Measurements from ENCODE around the gene CLK1. TPM values are rescaled to one million over a fixed set of nuclear protein-coding genes. Genes with fewer than 3 reads are reported as not detected.

The CLK1 gene
- total and polyA plus RNA-seq, 2 of the 13 experiments (the other 11 are each of a cell fraction or from before 2014, with no cell fraction given) = 66.6 to 101 TPM

Small RNAs within 50 kb of the gene (small RNA-seq; reads per million reads assigned to genes)
- gene RF00019 (ENCODE audit: insufficient read depth in 2 of 3, insufficient read length in 3 of 3, low read depth in 2 of 3, low replicate concordance in 1 of 3) (0 reads per million in 3 experiments), gene RNA5SP115 (ENCODE audit: insufficient read depth in 2 of 3, insufficient read length in 3 of 3, low read depth in 2 of 3, low replicate concordance in 1 of 3) (0 to 0.97 (median 0) reads per million in 3 experiments), gene RNU6-312P (ENCODE audit: insufficient read depth in 2 of 3, insufficient read length in 3 of 3, low read depth in 2 of 3, low replicate concordance in 1 of 3) (0 reads per million in 3 experiments), gene RNU6-31P (ENCODE audit: insufficient read depth in 2 of 3, insufficient read length in 3 of 3, low read depth in 2 of 3, low replicate concordance in 1 of 3) (0 reads per million in 3 experiments), gene RNU6-762P (ENCODE audit: insufficient read depth in 2 of 3, insufficient read length in 3 of 3, low read depth in 2 of 3, low replicate concordance in 1 of 3) (0 reads per million in 3 experiments)

Other genes starting within 250 kb of the CLK1 start
- gene BZW1, start 52.7 kb downstream of the CLK1 start, total RNA-seq (2016; rRNA removed; fragmentation: Illumina TruSeq; extraction: Trizol) = 384 and 709 TPM in 2 replicates
- 102 and 106 TPM in 2 replicates for gene BZW1, start 52.7 kb downstream of the CLK1 start, polyA plus RNA-seq (2011; rRNA removed)
- gene PPIL3, start 24.4 kb upstream of the CLK1 start, total RNA-seq (2016; rRNA removed; fragmentation: Illumina TruSeq; extraction: Trizol) = 98.7 and 126 TPM in 2 replicates
- gene PPIL3, start 24.4 kb upstream of the CLK1 start, polyA plus RNA-seq (2011; rRNA removed) = 81.8 and 107 TPM in 2 replicates
- 67.9 and 98.5 TPM in 2 replicates for gene NIF3L1, start 24.7 kb upstream of the CLK1 start, total RNA-seq (2016; rRNA removed; fragmentation: Illumina TruSeq; extraction: Trizol)
- 55.1 and 75.2 TPM in 2 replicates for gene NIF3L1, start 24.7 kb upstream of the CLK1 start, polyA plus RNA-seq (2011; rRNA removed)
- gene ORC2, start 99.0 kb upstream of the CLK1 start, total RNA-seq (2016; rRNA removed; fragmentation: Illumina TruSeq; extraction: Trizol) = 58.3 and 73.5 TPM in 2 replicates
- gene ORC2, start 99.0 kb upstream of the CLK1 start, polyA plus RNA-seq (2011; rRNA removed) = 17.8 and 19.3 TPM in 2 replicates
- 13.9 and 21.5 TPM in 2 replicates for gene HYCC2, start 207.0 kb upstream of the CLK1 start, total RNA-seq (2016; rRNA removed; fragmentation: Illumina TruSeq; extraction: Trizol)
- gene HYCC2, start 207.0 kb upstream of the CLK1 start, polyA plus RNA-seq (2011; rRNA removed) = 4.2 and 4.7 TPM in 2 replicates
- 159 and 209 TPM in 2 replicates for gene NDUFB3, start 207.3 kb upstream of the CLK1 start, total RNA-seq (2016; rRNA removed; fragmentation: Illumina TruSeq; extraction: Trizol)
- gene NDUFB3, start 207.3 kb upstream of the CLK1 start, polyA plus RNA-seq (2011; rRNA removed) = 34.2 and 50.7 TPM in 2 replicates